Adipocyte (in vitro differentiated cells): ENCODE results near the gene EVA1C.
"Not testable (repeated sequence)": the region's sequence is repeated elsewhere in the genome, so short reads cannot be mapped to it uniquely, and the experiment has no call there.

Experiments used
- DNase-seq: peaks from one replicate; pipeline ENCODE4 v3.0.0-alpha.2; 2015; ENCODE audit warnings: low read depth
- H3K27me3 ChIP-seq: replicated peaks from 2 replicates; pipeline ENCODE4 v1.7.0; 2013; ENCODE audit warnings: mild to moderate bottlenecking, low read length, moderate library complexity; ENCODE audit not compliant: control insufficient read depth, insufficient read depth
- H3K36me3 ChIP-seq: 2 replicates; pipeline ENCODE4 v1.7.0; 2013; ENCODE audit warnings: low read length, mild to moderate bottlenecking, moderate library complexity; ENCODE audit not compliant: control insufficient read depth, insufficient read depth, severe bottlenecking
- H3K4me1 ChIP-seq: 2 replicates; pipeline ENCODE4 v1.7.0; 2013; ENCODE audit warnings: mild to moderate bottlenecking, low read length, moderate library complexity; ENCODE audit not compliant: control insufficient read depth, insufficient read depth
- H3K4me3 ChIP-seq: 2 replicates; pipeline ENCODE4 v1.7.0; 2013; ENCODE audit warnings: mild to moderate bottlenecking, low read length, moderate library complexity
- H3K9ac ChIP-seq: 2 replicates; pipeline ENCODE4 v1.7.0; 2013; ENCODE audit warnings: mild to moderate bottlenecking, low read length, moderate library complexity
- H3K9me3 ChIP-seq: 2 replicates; pipeline ENCODE4 v1.7.0; 2013; ENCODE audit warnings: mild to moderate bottlenecking, low read length, moderate library complexity; ENCODE audit not compliant: control insufficient read depth

The EVA1C gene

GRCh38 chr21:32508558-32508957 lies 96.1 kb downstream of the EVA1C start:
- no peak for DNase-seq
- Histone ChIP-seq H3K9me3 (no peaks in the 10 kb centered on the region), H3K4me1 (no peaks in the 10 kb centered on the region), H3K9ac (no peak overlapping the region), H3K4me3 (no peak overlapping the region), H3K27me3 (no peaks in the 10 kb centered on the region), H3K36me3 (peaks cover 23% of the 10 kb centered on the region)

GRCh38 chr21:32508975-32509374 lies 96.5 kb downstream of the EVA1C start:
- H3K9ac ChIP-seq, H3K4me1 ChIP-seq, DNase-seq, H3K27me3 ChIP-seq, H3K9me3 ChIP-seq, H3K4me3 ChIP-seq: not testable (repeated sequence)
- peaks cover 20% of the 10 kb centered on the region for H3K36me3 ChIP-seq

DNA sequence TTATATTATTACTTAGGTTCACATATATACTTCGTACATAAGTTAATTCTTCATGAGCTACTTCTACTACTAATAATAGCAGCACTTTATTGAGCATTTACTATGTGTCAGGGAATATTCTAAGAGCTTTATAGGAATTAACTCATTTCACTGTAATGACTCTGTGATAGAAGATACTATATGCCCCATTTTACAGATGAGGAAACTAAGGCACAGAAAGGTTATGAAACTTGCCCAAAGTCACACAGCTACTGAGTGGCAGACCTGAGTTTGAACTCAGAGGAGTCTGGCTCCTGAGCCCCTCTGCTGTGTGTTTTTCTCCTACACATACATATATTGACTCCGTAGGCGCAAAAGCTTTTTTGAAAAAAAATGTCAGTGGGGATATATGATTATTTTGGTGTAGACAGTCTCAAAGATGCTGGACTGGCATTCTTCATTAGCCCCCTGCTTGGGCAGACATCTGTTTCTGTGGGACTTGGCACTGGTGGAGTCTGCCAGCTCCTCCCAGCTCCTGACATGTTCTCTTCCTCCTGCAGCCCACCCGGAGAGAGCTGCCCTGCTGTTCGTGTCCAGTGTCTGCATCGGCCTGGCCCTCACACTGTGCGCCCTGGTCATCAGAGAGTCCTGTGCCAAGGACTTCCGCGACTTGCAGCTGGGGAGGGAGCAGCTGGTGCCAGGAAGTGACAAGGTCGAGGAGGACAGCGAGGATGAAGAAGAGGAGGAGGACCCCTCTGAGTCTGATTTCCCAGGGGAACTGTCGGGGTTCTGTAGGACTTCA lies 102.0 kb downstream of the EVA1C start:
- no peak for DNase-seq
- no peaks in the 10 kb centered on the region for H3K9me3 ChIP-seq
- H3K4me1 ChIP-seq: peaks cover 14% of the 10 kb centered on the region
- no peaks in the 10 kb centered on the region for H3K27me3 ChIP-seq
- H3K4me3 ChIP-seq: no peak overlapping the region
- H3K9ac ChIP-seq: no peak overlapping the region
- H3K36me3 ChIP-seq: peaks cover 10% of the 10 kb centered on the region

DNA sequence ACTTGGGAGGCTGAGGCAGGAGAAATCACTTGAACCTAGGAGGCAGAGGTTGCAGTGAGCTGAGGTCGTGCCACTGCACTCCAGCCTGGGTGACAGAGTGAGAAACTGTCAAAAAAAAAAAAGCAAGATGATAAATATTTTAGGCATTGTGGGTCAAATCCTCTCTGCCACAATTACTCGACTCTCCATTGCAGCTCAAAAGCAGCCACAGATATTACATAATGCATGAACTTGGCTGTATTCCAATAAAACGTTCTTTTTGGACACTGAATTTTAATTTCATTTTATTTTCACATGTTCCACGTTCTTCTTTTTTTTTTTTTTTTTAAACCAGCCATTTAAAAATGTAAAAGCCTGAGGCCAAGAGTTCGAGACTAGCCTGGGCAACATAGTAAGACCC lies 103.4 kb downstream of the EVA1C start:
- H3K9me3 ChIP-seq: no peaks in the 10 kb centered on the region
- H3K36me3 ChIP-seq: peaks cover 10% of the 10 kb centered on the region
- peak; percentile 42 for DNase-seq
- no peak overlapping the region for H3K9ac ChIP-seq
- H3K4me1 ChIP-seq: peaks cover 17% of the 10 kb centered on the region
- H3K27me3 ChIP-seq: no peaks in the 10 kb centered on the region
- H3K4me3 ChIP-seq: no peak overlapping the region

- H3K9me3 ChIP-seq: no peaks in the 10 kb centered on the region
- DNase-seq: peak; percentile 18
- peaks cover 6% of the 10 kb centered on the region for H3K36me3 ChIP-seq
- H3K9ac ChIP-seq: no peak overlapping the region
- H3K4me1 ChIP-seq: peaks cover 28% of the 10 kb centered on the region
- H3K27me3 ChIP-seq: no peaks in the 10 kb centered on the region
- no peak overlapping the region for H3K4me3 ChIP-seq
Observed at GRCh38 chr21:32516756-32517649, 104.5 kb downstream of the EVA1C start.

GRCh38 chr21:32519945-32520874 lies 107.7 kb downstream of the EVA1C start:
- Histone ChIP-seq H3K4me1 (peaks cover 38% of the 10 kb centered on the region), H3K4me3 (no peak overlapping the region), H3K9ac (no peak overlapping the region), H3K9me3 (no peaks in the 10 kb centered on the region), H3K27me3 (no peaks in the 10 kb centered on the region), H3K36me3 (peaks cover 3% of the 10 kb centered on the region)
- DNase-seq: no peak

DNA sequence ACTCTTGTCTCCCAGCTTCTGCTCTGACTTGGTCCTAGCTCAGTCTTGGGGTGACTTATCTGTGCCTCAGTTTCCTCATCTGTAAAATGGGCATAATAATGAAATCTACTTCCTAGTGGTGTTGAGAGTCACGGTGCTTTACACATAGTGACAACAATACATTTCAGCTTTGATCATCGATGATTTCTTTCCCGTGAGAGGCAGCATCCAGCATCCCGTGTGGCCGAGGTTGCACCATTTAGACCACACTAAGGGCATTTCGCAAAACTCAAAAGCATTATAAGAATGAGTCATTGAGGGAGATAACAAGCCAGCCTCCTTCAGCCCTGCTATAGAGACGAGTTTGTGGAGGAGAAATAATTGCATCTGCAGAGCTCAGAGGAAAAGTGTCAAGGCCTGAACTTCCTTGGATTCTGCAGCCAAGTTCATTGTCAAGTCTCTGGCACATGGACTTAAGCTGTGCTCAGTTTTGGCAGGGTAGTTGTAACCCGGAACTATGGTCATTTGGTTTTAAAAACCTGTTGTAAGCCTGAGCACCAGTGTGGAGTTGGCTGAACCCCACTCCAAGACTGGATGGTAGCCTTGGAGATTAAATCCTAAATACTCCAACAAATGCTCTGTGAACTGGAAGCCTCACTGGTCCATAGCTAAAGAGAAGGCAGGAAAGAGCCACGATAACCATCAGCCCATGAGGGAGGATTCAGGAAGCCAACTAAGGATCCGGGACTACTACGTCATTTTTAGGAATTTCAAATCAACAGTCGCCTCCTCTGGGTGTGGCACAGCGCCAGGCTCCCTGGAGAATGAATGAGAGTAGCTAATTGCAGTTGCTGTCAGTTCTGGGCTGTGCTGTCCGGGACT lies 108.6 kb downstream of the EVA1C start:
- peak overlapping the region; percentile 36 for H3K9ac ChIP-seq
- peak overlapping the region; percentile 69 for H3K4me3 ChIP-seq
- peak; percentile 82 for DNase-seq
- H3K36me3 ChIP-seq: no peaks in the 10 kb centered on the region
- no peaks in the 10 kb centered on the region for H3K27me3 ChIP-seq
- no peaks in the 10 kb centered on the region for H3K9me3 ChIP-seq
- peaks cover 38% of the 10 kb centered on the region for H3K4me1 ChIP-seq

- no peak for DNase-seq
- Histone ChIP-seq H3K27me3 (no peaks in the 10 kb centered on the region), H3K36me3 (no peaks in the 10 kb centered on the region), H3K9ac (no peak overlapping the region), H3K4me3 (peak overlapping the region; percentile 69), H3K9me3 (no peaks in the 10 kb centered on the region), H3K4me1 (peaks cover 32% of the 10 kb centered on the region)
Observed at GRCh38 chr21:32521736-32522355, 109.3 kb downstream of the EVA1C start.

DNA sequence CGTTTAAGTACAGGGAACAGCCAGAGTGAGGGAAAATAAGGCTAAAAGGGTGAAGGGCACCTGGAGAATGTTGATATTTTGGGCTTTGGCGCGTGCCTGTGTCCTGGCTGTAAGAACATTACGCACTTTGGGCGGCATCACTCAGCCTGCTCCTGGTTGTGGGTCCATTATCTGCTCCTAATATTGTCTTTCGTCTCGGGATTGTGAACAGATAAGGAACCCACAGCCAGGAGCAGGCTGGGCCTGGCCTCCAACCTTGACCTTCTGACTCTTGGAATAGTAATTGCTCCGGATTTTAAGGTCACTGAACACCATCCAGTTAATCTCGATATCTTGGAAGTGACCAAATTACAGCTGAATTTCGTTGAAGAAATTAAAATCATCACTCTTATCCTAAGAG lies 111.0 kb downstream of the EVA1C start:
- Histone ChIP-seq H3K27me3 (no peaks in the 10 kb centered on the region), H3K4me3 (no peak overlapping the region), H3K4me1 (peaks cover 25% of the 10 kb centered on the region), H3K9ac (no peak overlapping the region), H3K9me3 (no peaks in the 10 kb centered on the region), H3K36me3 (no peaks in the 10 kb centered on the region)
- no peak for DNase-seq
